Measurements from ENCODE around the gene RPF1.
"Not testable (repeated sequence)": the region's sequence is repeated elsewhere in the genome, so short reads cannot be mapped to it uniquely, and the experiment has no call there.

The RPF1 gene

GRCh38 chr1:84493747-84494146 is 14.7 kb downstream of the RPF1 start:
- DNase-seq, result no peak

GRCh38 chr1:84496498-84496897 is 17.4 kb downstream of the RPF1 start:
- no peak for DNase-seq

GRCh38 chr1:84497631-84498275 is 18.7 kb downstream of the RPF1 start:
- DNase-seq, result no peak

- no peak for DNase-seq
These were observed 23.9 kb downstream of the RPF1 start for GRCh38 chr1:84502927-84503326.

GRCh38 chr1:84504580-84505492 is 25.8 kb downstream of the RPF1 start:
- peak; percentile 13 for DNase-seq

GRCh38 chr1:84505493-84506001 is 26.5 kb downstream of the RPF1 start:
- no peak for DNase-seq

- DNase-seq, result peak; percentile 97
These were observed 27.1 kb downstream of the RPF1 start, which contains the start of the genes GNG5 and SPATA1 for GRCh38 chr1:84506002-84506728. Gene GNG5 (minus strand): TSS chr1:84506581. CDS start chr1:84506091, 490 bp downstream. Gene SPATA1 (plus strand): TSS chr1:84506386. CDS start chr1:84516360, 9,974 bp downstream.

GRCh38 chr1:84506729-84507453 is 27.8 kb downstream of the RPF1 start:
- DNase-seq, result no peak

GRCh38 chr1:84507887-84508286 is 28.8 kb downstream of the RPF1 start:
- DNase-seq, result not testable (repeated sequence)

- no peak for DNase-seq
These were observed 29.4 kb downstream of the RPF1 start for GRCh38 chr1:84508510-84508909.

- no peak for DNase-seq
These were observed 30.0 kb downstream of the RPF1 start for GRCh38 chr1:84509029-84509428.

- no peak for DNase-seq
These were observed 31.1 kb downstream of the RPF1 start for GRCh38 chr1:84510165-84510564.

- no peak for DNase-seq
These were observed 31.6 kb downstream of the RPF1 start for GRCh38 chr1:84510668-84511067.

- no peak for DNase-seq
These were observed 45.5 kb downstream of the RPF1 start for GRCh38 chr1:84524590-84524989.

- no peak for DNase-seq
These were observed 46.7 kb downstream of the RPF1 start for GRCh38 chr1:84525779-84526178.

GRCh38 chr1:84538599-84538998 is 59.5 kb downstream of the RPF1 start:
- no peak for DNase-seq

GRCh38 chr1:84539972-84540371 is 60.9 kb downstream of the RPF1 start:
- no peak for DNase-seq

GRCh38 chr1:84540759-84541158 is 61.7 kb downstream of the RPF1 start:
- no peak for DNase-seq

GRCh38 chr1:84541679-84542078 is 62.6 kb downstream of the RPF1 start:
- peak; percentile 2 for DNase-seq
